Measurements from ENCODE around the gene JMJD8.

- TF ChIP-seq POLR2AphosphoS5 (IDR thresholded peaks at IDR 0.05; ENCODE audit: low read depth, low read length), result no peak
- TF ChIP-seq SIN3A (IDR thresholded peaks at IDR 0.05; ENCODE audit: borderline replicate concordance, insufficient read depth, low read length), result no peak
- TF ChIP-seq REST (IDR thresholded peaks at IDR 0.05; ENCODE audit: insufficient read depth in 1 of 2, low read depth in 2 of 2, low read length in 2 of 2), result no peak
Measured at GRCh38 chr16:643050-643368, 41.1 kb downstream of the JMJD8 start.

Measured in PFSK-1 (cell line).